Measurements from ENCODE around the gene ARNT2.

GRCh38 chr15:80426316-80426715 lies 22.1 kb downstream of the ARNT2 start:
- TF ChIP-seq USF2 (IDR thresholded peaks at IDR 0.05) (no peak), SMC3 (IDR thresholded peaks at IDR 0.05) (no peak), RAD21 (conservative IDR thresholded peaks at IDR 0.05 in 1 of 2, IDR thresholded peaks at IDR 0.05 in 1 of 2) (no peak), POLR2AphosphoS2 (conservative IDR thresholded peaks at IDR 0.05; ENCODE audit: low read length) (no peak), CTCF (IDR thresholded peaks at IDR 0.05) (no peak), E2F6 (IDR thresholded peaks at IDR 0.05; ENCODE audit: borderline replicate concordance, low read depth) (no peak), ESRRA (IDR thresholded peaks at IDR 0.05; ENCODE audit: borderline replicate concordance, low read length) (no peak), POLR2A (IDR thresholded peaks at IDR 0.05; ENCODE audit: low read length) (no peak), CBX2 (IDR thresholded peaks at IDR 0.05; ENCODE audit: borderline replicate concordance, low read depth) (no peak), EP300 (IDR thresholded peaks at IDR 0.05) (no peak)

All from A549 (cell line).